GM19193 (cell line): Measurements from ENCODE around the gene FAM151B.

Experiments
- POLR2A ChIP-seq: IDR thresholded peaks from 4 replicates; pipeline ENCODE4 v1.6.1; 2011; ENCODE audit not compliant: insufficient read depth, insufficient read length; ENCODE audit errors: extremely low read depth

The FAM151B gene

DNA sequence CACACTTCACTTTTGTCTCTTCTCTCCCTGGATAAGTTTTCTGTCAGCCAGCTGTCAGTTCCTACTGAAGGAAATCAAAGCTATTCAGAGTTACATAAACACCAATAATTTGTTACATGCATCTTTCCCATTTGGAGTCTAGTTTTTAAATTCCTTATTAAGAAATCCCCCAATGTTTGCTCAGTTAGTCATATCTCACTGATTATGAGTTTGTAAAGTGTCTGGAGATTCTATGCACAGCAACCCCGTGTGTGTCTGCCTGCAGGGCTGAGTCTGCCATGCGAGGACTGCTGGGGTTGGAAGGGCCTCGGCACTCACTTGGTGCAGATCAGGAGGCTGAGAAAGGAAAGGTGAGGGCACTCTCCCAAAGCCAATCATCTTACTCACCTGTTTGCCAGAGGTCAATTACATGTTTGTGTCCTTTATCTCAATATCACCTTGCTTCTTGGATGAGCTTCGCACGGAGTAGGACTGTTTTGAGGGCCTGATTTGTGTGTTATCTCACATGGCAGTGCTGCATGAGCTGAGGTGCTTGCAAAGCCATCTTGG is 78.9 kb downstream of the FAM151B start:
- no peak for TF ChIP-seq POLR2A

DNA sequence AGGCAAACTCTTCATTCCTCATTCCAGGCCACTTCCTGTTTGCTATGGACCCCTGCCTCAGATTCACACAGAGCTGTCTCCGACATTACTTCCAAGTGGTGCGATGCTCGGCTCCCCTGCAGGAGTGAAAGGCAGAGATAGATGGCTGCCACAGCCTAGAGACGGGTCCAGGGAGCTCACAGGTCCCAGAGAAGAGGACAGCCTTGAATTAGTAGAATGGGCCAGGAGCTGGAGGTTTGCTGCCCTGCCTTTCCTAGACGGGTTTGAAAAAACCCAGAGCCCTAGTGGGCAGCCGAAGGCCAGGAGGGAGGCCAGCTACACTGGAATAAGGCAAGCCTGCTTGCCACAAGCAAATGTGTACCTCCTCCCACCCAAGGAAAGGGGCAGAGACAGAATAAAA is 80.4 kb downstream of the FAM151B start:
- no peak for TF ChIP-seq POLR2A

GRCh38 chr5:80569086-80569960 is 81.4 kb downstream of the FAM151B start:
- no peak for TF ChIP-seq POLR2A

DNA sequence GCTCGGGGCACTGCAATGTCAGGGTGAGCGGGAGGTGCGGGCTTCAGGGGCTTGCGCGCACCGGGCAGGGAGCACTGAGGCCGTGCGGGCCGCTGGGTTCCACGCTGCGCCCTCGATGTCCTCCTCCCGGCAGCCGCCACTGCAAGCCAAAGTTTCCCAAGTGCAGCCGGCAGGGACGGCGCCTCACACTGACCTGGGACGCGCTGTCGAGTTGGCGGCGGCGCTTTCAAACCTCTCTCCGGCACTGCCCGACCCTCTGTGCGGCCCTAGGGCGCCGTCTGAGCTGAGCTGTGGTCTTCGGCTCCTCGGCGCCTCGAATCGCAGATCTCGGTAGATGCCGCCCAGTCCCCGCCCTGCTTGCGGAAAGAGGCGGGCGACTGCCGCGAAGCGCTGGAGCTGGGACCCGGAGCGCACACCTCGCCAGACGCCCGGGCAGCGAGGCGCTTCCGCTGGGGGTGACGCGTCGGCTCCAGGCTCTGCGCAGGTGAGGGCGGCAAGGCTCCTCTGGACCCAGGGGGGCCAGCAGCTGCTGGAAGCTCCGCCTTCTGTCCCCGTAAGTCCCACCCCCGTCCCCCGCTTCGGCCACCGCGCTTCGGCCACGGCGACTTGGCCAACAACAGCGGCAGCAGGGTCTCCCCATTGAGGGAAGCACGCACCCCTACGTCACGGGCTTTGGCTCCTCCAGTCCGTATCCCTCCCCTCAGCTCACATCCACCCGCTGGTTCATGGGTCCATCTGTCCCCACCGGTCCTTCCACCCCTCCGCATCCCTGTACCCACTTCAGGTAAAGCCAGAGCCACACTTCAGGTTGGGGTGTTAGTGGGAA is 82.3 kb downstream of the FAM151B start, which contains the start of gene ANKRD34B:
Gene ANKRD34B, minus strand, starts transcription at position 320 of the 826 bp plus-strand sequence. CDS start 10,261 bp downstream, outside the sequence.
- TF ChIP-seq POLR2A = no peak

- no peak for TF ChIP-seq POLR2A
Measured at GRCh38 chr5:80573062-80573461, 85.2 kb downstream of the FAM151B start.

GRCh38 chr5:80576383-80576782 is 88.5 kb downstream of the FAM151B start:
- TF ChIP-seq POLR2A = no peak

GRCh38 chr5:80577707-80578106 is 89.8 kb downstream of the FAM151B start:
- TF ChIP-seq POLR2A = no peak

DNA sequence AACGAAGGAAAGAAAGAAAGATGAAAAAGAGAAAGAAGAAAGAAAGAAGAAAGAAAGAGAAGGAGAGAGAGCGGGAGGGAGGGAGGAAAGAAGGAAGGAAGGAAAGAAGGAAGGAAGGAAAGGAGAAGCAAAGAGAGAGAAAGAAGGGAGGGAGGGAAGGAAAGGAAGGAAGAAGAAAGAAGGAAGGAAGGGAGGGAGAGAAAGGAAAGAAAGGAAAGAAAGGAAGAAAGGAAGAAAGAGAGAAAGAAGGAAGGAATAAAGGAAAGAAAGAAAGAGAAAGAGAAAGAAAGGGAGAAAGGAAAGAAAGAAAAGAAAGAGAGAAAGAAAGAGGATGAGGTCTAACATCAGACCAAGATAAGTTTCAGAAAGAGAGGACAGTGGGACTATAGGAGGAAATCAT is 91.2 kb downstream of the FAM151B start:
- no peak for TF ChIP-seq POLR2A

GRCh38 chr5:80584770-80585169 is 96.9 kb downstream of the FAM151B start:
- no peak for TF ChIP-seq POLR2A

GRCh38 chr5:80588858-80589540 is 101.1 kb downstream of the FAM151B start:
- TF ChIP-seq POLR2A = no peak

- TF ChIP-seq POLR2A = no peak
Measured at GRCh38 chr5:80590766-80591165, 102.9 kb downstream of the FAM151B start.

DNA sequence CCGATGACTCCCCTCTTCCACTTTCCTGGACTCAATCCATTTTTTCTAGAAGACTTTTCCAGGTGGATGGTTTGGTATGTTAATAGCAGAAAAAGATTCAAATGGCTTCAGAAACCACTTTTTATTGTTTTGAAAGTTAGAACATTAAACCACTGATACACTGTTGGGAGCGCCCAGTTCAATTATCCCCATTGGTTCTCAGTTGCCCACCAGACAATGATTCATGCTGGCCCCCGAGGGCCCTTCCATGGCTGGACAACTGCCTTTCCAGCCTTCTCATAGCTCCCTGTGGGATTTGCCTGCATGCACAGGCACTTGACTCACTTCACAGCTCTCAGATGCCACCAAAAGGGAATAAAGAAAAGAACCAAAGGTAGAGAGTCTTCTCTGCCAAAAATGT is 103.5 kb downstream of the FAM151B start:
- no peak for TF ChIP-seq POLR2A

DNA sequence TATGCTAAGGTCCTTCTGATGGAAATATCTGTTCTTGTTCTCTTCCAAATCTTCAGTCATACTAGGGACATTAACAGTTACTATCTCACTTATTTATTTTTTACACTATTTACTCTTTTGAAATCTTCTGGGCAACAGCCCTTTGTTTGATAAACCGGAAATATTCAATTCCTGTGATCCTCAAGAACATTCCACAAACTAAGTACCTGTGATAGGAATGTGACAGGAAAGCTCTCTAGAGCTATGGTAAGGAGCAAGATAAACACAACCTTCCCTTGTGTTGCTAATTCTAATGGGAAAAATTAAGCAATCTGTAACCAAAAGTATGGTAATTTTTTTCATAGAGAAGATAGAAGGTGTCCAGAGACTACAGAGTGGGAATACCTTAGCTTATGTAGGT is 104.2 kb downstream of the FAM151B start:
- no peak for TF ChIP-seq POLR2A
